ENCODE results near the gene RC3H1. TPM values are rescaled to one million over a fixed set of nuclear protein-coding genes. Genes with fewer than 3 reads are reported as not detected.
"Not testable (repeated sequence)": the region's sequence is repeated elsewhere in the genome, so short reads cannot be mapped to it uniquely, and the experiment has no call there.

RC3H1 gene
- 10 to 100 TPM; 25.8 to 27.2 TPM for total RNA-seq
- long read RNA-seq, donor 1, partial matches to known transcripts = 3 of 10 reads
- long read RNA-seq, donor 1, other reads (novel, unspliced or antisense) = 7 of 10 reads
- long read RNA-seq, donor 2, partial matches to known transcripts = 4 of 5 reads
- long read RNA-seq, donor 2, other reads (novel, unspliced or antisense) = 1 of 5 reads

GRCh38 chr1:174022080-174022975, at the start of gene RC3H1:
Gene RC3H1 (minus strand): TSS chr1:174022357. CDS start chr1:173992985, 29,372 bp downstream.
- intact Hi-C loops (cut with DNase I) = no loop called here
- peak; percentile 97 for DNase-seq (ENCODE audit: low spot score)

- intact Hi-C loops (cut with DNase I) = no loop called here
- DNase-seq (ENCODE audit: low spot score) = no peak
Observed at GRCh38 chr1:174070614-174071013, 48.5 kb upstream of the RC3H1 start.

- no peak for DNase-seq (ENCODE audit: low spot score)
- intact Hi-C loops (cut with DNase I) = no loop called here
Observed at GRCh38 chr1:174068000-174068399, 45.8 kb upstream of the RC3H1 start.

- intact Hi-C loops (cut with DNase I) = loop anchor here in 1 of 2 donors (5.0 kb wide), 1 partner anchor 1267 kb away; no protein-coding TSS in a partner anchor
- DNase-seq (ENCODE audit: low spot score) = no peak
Observed at GRCh38 chr1:174060090-174060489, 37.9 kb upstream of the RC3H1 start.

- intact Hi-C loops (cut with DNase I) = no loop called here
- no peak for DNase-seq (ENCODE audit: low spot score)
Observed at GRCh38 chr1:174058624-174059023, 36.5 kb upstream of the RC3H1 start.

- DNase-seq (ENCODE audit: low spot score); intact Hi-C loops (cut with DNase I): not testable (repeated sequence)
Observed at GRCh38 chr1:174056609-174057008, 34.5 kb upstream of the RC3H1 start.

- DNase-seq (ENCODE audit: low spot score); intact Hi-C loops (cut with DNase I): not testable (repeated sequence)
Observed at GRCh38 chr1:174055797-174056196, 33.6 kb upstream of the RC3H1 start.

- no peak for DNase-seq (ENCODE audit: low spot score)
- intact Hi-C loops (cut with DNase I) = no loop called here
Observed at GRCh38 chr1:174053826-174054225, 31.7 kb upstream of the RC3H1 start.

GRCh38 chr1:174052621-174053020, 30.5 kb upstream of the RC3H1 start:
- no peak for DNase-seq (ENCODE audit: low spot score)
- intact Hi-C loops (cut with DNase I) = no loop called here

- DNase-seq (ENCODE audit: low spot score) = no peak
- intact Hi-C loops (cut with DNase I) = no loop called here
Observed at GRCh38 chr1:174051956-174052355, 29.8 kb upstream of the RC3H1 start.

- DNase-seq (ENCODE audit: low spot score) = no peak
- intact Hi-C loops (cut with DNase I) = no loop called here
Observed at GRCh38 chr1:174049514-174049913, 27.4 kb upstream of the RC3H1 start.

GRCh38 chr1:174044418-174045222, 22.5 kb upstream of the RC3H1 start:
- no peak for DNase-seq (ENCODE audit: low spot score)
- intact Hi-C loops (cut with DNase I) = no loop called here

GRCh38 chr1:174042509-174042908, 20.4 kb upstream of the RC3H1 start:
- intact Hi-C loops (cut with DNase I); DNase-seq (ENCODE audit: low spot score): not testable (repeated sequence)

- intact Hi-C loops (cut with DNase I) = no loop called here
- no peak for DNase-seq (ENCODE audit: low spot score)
Observed at GRCh38 chr1:174041369-174041768, 19.2 kb upstream of the RC3H1 start.

GRCh38 chr1:174040387-174040786, 18.2 kb upstream of the RC3H1 start:
- DNase-seq (ENCODE audit: low spot score) = no peak
- intact Hi-C loops (cut with DNase I) = no loop called here

GRCh38 chr1:174039027-174039426, 16.9 kb upstream of the RC3H1 start:
- DNase-seq (ENCODE audit: low spot score) = no peak
- intact Hi-C loops (cut with DNase I) = no loop called here

- intact Hi-C loops (cut with DNase I) = no loop called here
Observed at GRCh38 chr1:174036798-174037197, 14.6 kb upstream of the RC3H1 start.

GRCh38 chr1:174036204-174036603, 14.0 kb upstream of the RC3H1 start:
- intact Hi-C loops (cut with DNase I) = no loop called here

More at GRCh38 chr1:174036798-174037197, 14.6 kb upstream of the RC3H1 start:
- DNase-seq (ENCODE audit: low spot score) = no peak

GRCh38 chr1:174032671-174033222, 10.6 kb upstream of the RC3H1 start:
- no peak for DNase-seq (ENCODE audit: low spot score)
- intact Hi-C loops (cut with DNase I) = no loop called here

More at GRCh38 chr1:174036204-174036603, 14.0 kb upstream of the RC3H1 start:
- no peak for DNase-seq (ENCODE audit: low spot score)

Measured in posterior vena cava (tissue), 2 donors.